NCI-H2029 treated with DMSO at 0.1 percent for 48 hours (cell line): ENCODE measurements around the gene RIMS3.
A peak's percentile ranks its signal among the peaks of the same experiment; 100 is the strongest.

ENCODE experiments used
- DNase-seq: peaks from one replicate; lab custom pipeline; 2025; lab: John Stamatoyannopoulos, UW

Gene RIMS3

DNA sequence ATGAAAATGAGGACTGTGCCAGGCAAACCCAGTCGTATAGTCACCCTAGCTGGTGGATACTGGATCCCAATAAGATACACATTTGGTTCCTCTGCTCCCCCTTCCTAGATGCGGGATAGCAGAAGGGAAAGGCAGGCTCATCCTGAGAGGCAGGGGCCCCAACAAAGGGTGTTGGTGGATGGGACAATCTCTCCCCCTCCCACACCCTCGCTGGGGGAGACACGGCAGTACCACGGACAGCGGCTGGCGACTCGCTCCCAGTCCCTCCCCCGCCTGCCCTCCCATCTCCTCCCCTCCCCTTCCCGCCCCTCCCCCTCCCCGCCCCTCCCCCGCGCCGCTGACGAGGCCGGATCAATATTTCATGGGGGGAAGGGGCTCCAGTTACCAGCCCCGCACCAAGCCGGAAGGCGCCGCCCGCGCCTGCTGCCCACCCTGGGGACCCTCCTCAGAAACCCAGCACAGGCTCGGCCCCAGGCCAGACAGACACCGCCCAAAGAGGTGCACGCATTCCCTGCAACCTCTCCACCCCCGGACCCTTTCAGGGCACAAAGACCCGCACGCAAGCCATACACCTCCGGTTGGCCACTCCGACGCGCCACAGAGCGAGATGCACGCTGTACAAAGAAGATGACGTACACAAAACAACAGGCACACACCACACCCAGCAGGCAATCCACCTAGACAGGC lies 11.5 kb downstream of the RIMS3 start:
- DNase-seq: no peak

- DNase-seq: no peak
These were observed 12.5 kb downstream of the RIMS3 start for GRCh38 chr1:40652979-40653378.

DNA sequence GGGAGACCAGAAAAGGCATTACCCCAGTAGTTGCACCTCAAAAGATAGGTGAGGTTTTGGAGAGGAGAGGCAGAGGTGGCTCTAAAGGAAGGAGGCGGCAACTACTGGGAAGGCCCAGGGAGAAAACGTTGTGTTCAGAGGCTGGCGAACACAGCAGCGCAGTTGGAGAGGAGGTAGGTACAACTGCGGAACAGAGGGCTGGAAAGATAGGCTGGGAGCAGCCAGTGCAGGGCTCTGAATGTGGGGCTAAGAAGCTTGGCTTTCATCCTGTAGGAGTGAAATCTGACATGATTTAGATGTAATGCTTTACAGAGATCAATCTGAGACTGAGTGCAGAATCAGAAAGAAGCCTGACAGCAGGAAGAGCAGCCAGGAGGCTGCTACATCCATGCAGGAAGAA lies 13.0 kb downstream of the RIMS3 start:
- DNase-seq: no peak

GRCh38 chr1:40651138-40651857 lies 14.2 kb downstream of the RIMS3 start:
- DNase-seq: peak; percentile 99

GRCh38 chr1:40650075-40650474 lies 15.4 kb downstream of the RIMS3 start:
- no peak for DNase-seq

DNA sequence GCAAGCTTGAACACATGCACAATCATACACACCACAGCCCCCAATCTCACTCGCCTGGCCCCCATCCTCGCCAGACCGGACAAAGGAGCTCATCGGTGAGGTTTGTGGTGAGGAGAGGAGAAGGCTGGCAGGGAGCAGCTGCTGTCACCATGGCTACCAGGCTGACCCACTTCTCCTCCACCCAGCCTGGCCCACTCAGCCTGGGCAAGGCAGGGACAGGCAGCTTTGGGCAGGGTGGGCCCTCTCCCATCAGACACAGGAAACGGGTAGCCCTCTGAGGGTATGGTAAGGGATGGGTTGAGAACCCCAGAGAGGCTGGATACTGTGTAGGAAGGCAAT lies 15.9 kb downstream of the RIMS3 start:
- DNase-seq: peak; percentile 84

GRCh38 chr1:40648928-40649591 lies 16.4 kb downstream of the RIMS3 start:
- DNase-seq: peak; percentile 89

DNA sequence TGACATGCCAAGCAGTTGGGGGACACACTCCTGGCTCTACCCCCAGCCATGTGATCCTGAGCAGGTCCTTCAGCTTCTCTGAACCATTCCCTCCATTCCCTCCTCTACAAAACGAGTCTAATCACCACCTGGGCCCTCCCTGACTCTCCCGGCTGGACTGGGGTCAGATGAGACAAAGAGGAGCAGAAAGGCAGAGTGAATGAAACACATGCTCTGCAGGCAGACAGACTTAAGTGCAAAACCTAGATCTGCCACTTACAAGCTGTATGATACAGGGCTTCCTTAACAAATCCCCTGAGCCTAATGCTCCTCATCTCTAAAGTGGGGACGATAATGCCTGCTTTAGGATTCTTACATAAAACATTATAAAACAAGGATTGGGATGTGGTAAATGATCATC lies 17.3 kb downstream of the RIMS3 start:
- no peak for DNase-seq

- DNase-seq: no peak
These were observed 19.2 kb downstream of the RIMS3 start for GRCh38 chr1:40646315-40646714.

- DNase-seq: no peak
These were observed 20.3 kb downstream of the RIMS3 start for GRCh38 chr1:40645118-40645680.

GRCh38 chr1:40641601-40642242 lies 23.8 kb downstream of the RIMS3 start:
- no peak for DNase-seq

DNA sequence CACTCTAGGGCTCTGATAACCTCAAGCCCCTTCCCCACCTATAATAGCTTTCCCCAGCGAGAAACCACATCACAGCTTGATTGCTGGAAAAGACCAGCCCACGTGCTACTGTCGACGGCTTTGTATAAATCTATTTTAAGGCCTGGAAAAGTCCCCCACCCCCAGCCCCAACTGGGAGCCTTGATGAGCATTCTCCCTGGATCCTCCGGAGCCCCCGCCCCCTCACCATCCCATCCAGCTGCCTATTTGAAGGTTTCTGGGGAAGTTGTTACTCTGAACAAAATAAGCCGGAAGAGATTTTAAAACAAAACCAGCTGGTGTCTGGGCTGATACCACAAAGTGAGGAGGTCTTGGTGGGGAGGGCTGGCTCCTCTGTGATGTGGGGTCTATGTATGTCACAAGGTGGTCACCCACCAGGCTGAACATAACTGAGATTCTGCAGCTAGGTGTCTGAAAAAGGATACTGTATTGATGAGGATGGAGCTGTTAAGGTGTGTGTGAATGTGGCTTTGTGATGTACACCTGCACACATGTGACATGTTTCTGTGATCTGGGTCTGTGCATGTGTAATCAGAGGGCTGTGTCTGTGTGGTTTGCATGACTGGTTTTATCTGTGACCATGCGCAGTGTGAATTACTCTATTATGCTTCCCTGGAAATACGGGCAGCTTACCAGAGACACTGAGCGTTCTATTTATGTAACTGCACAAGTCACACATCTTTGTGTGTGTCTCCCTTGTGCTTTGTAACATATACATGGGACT lies 25.0 kb downstream of the RIMS3 start:
- DNase-seq: no peak

DNA sequence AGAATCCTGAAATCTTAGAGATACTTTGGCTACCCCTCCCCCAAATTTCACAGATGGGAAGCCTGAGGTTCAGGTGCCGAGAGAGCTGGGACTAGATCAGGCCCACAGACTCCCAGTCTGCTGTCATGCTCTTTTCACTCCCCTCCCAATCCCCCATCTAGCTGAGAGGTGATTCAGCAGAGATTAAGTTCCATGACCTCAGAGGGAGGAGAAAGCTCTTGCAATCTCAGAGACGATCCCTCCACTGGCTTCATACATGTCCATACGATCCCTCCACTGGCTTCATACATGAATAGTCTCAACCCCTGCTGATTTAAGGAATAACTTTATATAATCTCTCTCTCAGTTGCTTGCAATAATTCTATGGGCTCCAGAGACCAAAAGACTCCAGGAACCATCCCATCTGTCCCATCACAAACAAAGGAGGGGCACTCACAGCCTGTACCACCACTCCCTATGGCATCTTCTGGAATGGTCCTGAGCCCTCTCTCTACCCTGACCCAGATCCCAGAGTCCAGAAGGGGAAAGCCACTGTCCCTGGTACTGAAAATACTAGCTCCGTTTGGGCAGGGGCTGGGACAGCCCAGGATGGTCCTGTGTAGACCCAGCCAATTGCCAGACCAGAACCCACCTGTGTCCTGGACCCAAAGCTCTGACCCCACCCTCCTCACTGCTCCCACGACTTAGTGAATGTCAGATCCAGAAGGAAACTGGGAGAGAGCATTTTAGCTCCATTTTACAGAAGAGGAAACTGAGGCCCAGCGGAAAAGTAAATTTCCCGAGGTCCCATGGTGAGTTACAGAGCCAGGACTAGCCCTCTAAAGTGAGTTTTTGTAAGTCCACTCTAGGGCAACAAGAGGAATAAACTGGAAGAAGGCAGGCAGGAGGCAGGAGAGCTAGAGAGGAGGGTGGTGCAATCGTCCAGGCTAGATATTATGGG lies 27.1 kb downstream of the RIMS3 start:
- DNase-seq: no peak

DNA sequence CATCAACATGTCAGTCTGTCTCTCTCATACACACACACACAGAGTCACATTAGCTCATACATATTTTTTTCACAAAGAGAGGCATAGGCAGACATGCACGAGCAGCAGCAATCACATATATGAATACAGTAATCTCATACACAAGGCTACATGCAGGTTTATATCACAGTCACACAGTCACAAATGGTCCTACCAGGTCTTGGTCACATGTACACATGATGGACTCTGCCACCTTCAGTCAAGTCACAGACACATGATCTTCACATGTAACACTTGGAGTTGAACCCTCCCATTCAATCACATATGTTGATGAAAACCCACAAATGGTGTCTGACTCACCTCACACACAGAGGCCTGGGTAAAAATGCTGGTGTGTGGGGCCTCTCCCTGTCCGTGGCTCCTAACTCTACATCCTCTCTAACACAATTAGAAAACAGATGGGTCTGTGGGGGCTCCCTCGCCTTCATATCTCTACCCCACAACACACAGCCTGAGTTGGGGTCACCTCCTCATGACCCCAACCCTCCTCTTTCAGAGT lies 27.9 kb downstream of the RIMS3 start:
- DNase-seq: no peak

- DNase-seq: no peak
These were observed 28.7 kb downstream of the RIMS3 start for GRCh38 chr1:40636777-40637176.

DNA sequence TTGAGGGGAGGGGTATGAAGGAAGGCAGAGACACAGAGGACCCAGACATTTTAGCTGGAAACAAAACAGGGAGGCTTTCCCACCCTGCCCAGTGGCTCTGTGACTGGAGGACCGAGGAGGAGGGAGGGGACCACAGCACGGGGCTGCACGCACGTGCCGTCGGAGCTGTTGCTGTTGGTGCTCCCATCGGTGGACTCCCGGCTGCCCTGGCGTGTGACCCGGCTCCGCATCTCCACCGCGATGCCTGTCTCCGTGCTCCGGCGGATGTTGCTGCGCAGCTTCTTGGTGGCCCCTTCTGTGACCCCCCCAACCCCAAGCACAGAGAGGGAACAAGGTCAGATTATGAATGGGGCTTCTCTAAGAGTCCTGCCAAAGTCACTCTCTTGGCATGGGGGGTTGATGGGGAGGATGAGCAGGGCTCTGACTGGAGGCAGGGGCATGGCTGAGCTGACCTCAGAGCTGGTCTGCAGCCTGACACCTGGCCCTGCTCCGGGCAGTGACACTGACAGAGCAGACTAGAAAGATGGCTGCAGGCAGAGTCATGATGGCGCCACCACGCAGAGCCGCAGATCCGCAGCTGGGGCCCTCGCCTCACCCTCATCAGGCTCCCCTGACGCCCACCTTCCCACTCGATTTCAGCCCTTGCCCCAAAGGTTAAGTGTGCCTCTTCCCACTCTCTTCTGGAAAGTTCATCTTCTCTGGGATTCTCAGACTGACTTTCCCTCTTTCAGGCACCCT lies 29.6 kb downstream of the RIMS3 start:
- DNase-seq: no peak

GRCh38 chr1:40634901-40635655 lies 30.4 kb downstream of the RIMS3 start:
- no peak for DNase-seq

- no peak for DNase-seq
These were observed 31.5 kb downstream of the RIMS3 start for GRCh38 chr1:40633931-40634376.

GRCh38 chr1:40633523-40633922 lies 32.0 kb downstream of the RIMS3 start:
- no peak for DNase-seq
